Ishikawa (cell line): ENCODE measurements around the gene FSD1L.

ENCODE experiments used
- EGR1 ChIP-seq: IDR thresholded peaks from 2 replicates; pipeline ENCODE4 v1.6.1; 2012
- EP300 ChIP-seq: IDR thresholded peaks from 2 replicates; pipeline ENCODE4 v1.6.1; 2012; ENCODE audit warnings: borderline replicate concordance
- FOXM1 ChIP-seq: IDR thresholded peaks from 2 replicates; pipeline ENCODE4 v1.6.1; 2012; ENCODE audit warnings: low read depth, borderline replicate concordance
- YY1 ChIP-seq: IDR thresholded peaks from 2 replicates; pipeline ENCODE4 v1.6.1; 2012; ENCODE audit warnings: low read depth
- TF ChIP-seq, protein P1 (sequence below): IDR thresholded peaks from 2 replicates; pipeline ENCODE4 v1.6.1; 2012
- TF ChIP-seq, protein P2 (sequence below): IDR thresholded peaks from 2 replicates; pipeline ENCODE4 v1.6.1; 2012; ENCODE audit warnings: low read depth, mild to moderate bottlenecking

DNA sequence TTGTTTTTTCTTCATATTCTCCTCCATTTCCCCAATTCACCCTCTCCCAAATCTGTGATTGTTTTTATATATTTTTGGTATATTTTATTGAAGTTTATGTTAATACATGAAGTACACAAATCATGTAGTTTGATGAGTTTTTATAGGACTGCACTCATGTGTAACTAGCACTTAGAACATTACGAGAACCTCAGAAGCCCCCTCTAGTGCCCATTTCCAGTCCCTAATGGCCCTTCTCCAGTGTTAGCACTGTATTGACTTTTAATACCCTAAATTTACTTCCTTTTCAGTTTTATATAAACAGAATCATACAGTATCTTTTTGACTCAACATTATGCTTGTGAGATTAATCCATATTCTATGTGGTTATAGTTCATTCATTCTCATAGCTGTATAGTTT lies 91.6 kb downstream of the FSD1L start:
- TF ChIP-seq EP300 (no peak), YY1 (no peak), EGR1 (no peak), FOXM1 (no peak)
- TF ChIP-seq, protein P1, sequence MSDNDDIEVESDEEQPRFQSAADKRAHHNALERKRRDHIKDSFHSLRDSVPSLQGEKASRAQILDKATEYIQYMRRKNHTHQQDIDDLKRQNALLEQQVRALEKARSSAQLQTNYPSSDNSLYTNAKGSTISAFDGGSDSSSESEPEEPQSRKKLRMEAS: no peak
- TF ChIP-seq, protein P2, sequence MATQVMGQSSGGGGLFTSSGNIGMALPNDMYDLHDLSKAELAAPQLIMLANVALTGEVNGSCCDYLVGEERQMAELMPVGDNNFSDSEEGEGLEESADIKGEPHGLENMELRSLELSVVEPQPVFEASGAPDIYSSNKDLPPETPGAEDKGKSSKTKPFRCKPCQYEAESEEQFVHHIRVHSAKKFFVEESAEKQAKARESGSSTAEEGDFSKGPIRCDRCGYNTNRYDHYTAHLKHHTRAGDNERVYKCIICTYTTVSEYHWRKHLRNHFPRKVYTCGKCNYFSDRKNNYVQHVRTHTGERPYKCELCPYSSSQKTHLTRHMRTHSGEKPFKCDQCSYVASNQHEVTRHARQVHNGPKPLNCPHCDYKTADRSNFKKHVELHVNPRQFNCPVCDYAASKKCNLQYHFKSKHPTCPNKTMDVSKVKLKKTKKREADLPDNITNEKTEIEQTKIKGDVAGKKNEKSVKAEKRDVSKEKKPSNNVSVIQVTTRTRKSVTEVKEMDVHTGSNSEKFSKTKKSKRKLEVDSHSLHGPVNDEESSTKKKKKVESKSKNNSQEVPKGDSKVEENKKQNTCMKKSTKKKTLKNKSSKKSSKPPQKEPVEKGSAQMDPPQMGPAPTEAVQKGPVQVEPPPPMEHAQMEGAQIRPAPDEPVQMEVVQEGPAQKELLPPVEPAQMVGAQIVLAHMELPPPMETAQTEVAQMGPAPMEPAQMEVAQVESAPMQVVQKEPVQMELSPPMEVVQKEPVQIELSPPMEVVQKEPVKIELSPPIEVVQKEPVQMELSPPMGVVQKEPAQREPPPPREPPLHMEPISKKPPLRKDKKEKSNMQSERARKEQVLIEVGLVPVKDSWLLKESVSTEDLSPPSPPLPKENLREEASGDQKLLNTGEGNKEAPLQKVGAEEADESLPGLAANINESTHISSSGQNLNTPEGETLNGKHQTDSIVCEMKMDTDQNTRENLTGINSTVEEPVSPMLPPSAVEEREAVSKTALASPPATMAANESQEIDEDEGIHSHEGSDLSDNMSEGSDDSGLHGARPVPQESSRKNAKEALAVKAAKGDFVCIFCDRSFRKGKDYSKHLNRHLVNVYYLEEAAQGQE: no peak
